LoVo (cell line): ENCODE data around the gene FAR1.

Source experiments
- DNase-seq: peaks from one replicate; pipeline ENCODE4 v3.0.0-alpha.2; 2016; ENCODE audit warnings: low spot score

FAR1 gene

DNA sequence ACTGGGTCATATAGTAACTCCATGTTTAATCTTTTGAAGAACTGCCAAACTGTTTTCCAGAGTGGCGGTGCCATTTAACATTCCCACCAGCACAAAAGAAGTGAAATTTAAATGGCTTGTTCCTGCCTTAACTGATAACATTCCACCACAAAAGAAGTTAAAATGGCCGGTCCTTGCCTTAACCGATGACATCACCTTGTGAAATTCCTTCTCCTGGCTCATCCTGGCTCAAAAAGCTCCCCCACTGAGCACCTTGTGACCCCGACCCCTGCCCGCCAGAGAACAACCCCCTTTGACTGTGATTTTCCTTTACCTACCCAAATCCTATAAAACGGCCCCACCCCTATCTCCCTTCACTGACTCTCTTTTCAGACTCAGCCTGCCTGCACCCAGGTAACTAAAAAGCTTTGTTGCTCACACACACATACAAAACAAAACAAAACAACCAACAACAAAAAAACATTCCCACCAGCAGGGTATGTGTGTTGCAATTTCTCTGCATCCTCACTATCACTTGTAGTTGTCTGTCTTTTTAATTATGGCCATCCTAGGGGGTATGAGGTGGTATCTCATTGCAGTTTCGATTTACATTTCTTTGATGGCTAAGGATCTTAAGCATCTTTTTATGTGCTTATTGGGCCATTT, 109.0 kb downstream of the FAR1 start:
- DNase-seq, result no peak

DNA sequence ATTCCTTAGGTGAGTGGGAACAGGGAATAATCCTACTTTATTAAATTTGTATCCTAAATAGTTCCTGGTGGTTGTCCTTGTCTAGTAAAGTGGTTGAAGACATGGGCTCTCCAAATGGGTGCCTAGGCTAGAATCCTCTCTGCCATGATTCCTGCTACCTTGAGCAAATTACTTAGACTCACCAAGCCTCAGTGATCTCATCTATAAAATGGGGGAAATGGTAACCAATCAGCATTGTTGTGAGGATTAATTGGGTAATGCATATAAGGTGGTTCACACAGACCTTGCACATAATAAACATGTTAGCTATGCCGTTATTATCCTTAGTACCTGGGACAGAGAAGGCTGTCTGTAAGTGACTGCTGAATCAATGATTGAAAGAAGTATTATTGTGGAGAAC, 109.9 kb downstream of the FAR1 start:
- no peak for DNase-seq

GRCh38 chr11:13781153-13781552, 112.7 kb downstream of the FAR1 start:
- no peak for DNase-seq
